GM19468 (cell line): Measurements from ENCODE around the gene SUN5.
"Not testable (repeated sequence)": the region's sequence is repeated elsewhere in the genome, so short reads cannot be mapped to it uniquely, and the experiment has no call there.

Experiments used
- ATAC-seq: cut with Tn5 transposase; IDR thresholded peaks from one replicate; pipeline ENCODE4 v1.9.1; 2021; ENCODE audit warnings: mild to moderate bottlenecking, moderate library complexity, moderate number of reproducible peaks; ENCODE audit not compliant: unreplicated experiment; ENCODE audit errors: extremely low read depth

Gene SUN5, protein sequence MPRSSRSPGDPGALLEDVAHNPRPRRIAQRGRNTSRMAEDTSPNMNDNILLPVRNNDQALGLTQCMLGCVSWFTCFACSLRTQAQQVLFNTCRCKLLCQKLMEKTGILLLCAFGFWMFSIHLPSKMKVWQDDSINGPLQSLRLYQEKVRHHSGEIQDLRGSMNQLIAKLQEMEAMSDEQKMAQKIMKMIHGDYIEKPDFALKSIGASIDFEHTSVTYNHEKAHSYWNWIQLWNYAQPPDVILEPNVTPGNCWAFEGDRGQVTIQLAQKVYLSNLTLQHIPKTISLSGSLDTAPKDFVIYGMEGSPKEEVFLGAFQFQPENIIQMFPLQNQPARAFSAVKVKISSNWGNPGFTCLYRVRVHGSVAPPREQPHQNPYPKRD

DNA sequence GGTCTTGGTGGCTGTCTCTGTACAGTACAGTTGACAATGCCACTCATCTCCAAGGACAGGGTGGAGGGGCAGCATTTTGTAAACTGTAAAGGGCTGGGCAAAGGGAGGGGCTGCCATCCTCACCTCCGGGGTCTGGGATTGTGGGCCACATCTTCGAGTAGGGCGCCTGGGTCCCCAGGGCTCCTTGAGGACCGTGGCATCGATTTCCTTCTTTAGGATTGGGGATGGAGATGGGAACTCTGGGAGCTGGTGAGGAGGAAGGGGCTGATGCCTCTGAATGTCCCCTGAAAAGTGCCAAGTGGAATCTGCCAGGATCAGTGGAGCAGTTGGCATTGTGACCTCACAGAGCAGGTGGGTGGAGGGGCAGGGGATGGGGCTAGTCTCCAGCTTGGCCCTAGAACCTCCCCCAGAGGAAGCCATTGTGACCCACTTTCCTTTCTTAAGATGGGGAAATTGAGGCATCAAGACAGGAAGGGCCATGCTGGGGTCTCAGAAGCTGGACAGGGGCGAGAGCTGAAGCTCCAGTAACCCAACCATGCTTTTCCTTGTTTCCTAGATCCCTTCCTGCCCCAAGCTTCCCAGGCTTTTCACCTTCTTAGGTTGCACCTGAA is at the start of gene SUN5:
Gene SUN5 (minus strand): TSS at position 293 of the 611 bp plus-strand sequence. CDS start 93 bp downstream, at position 200.
- ATAC-seq: no peak

- no peak for ATAC-seq
Observed at GRCh38 chr20:33053291-33054106, 49.3 kb upstream of the SUN5 start, which contains the start of gene BPIFB3. BPIFB3 (plus strand) TSS chr20:33053903; CDS start chr20:33055436, 1,533 bp downstream.

DNA sequence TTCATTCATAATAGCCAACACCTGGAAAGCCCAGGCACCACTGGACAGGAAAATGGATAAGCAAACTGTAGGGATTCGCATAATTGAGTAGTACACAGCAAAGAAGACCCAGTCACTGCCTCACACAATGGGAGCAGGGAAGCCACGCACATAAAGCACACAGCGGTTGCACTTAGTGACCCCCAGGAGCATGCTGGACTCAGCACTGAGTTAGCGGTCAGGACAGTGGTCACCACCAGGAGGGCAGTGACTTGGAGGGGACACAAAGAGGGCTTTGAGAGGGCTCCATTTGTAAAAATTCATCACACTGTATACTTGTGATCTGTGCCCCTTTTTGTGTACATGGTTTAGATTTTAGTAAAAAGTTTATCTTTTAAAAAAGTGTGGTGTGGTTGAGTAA is 47.1 kb upstream of the SUN5 start:
- no peak for ATAC-seq

- ATAC-seq: no peak
Observed at GRCh38 chr20:33046412-33046811, 42.2 kb upstream of the SUN5 start.

- not testable (repeated sequence) for ATAC-seq
Observed at GRCh38 chr20:33045129-33045721, 41.0 kb upstream of the SUN5 start.

GRCh38 chr20:33043731-33044181 is 39.5 kb upstream of the SUN5 start:
- no peak for ATAC-seq

DNA sequence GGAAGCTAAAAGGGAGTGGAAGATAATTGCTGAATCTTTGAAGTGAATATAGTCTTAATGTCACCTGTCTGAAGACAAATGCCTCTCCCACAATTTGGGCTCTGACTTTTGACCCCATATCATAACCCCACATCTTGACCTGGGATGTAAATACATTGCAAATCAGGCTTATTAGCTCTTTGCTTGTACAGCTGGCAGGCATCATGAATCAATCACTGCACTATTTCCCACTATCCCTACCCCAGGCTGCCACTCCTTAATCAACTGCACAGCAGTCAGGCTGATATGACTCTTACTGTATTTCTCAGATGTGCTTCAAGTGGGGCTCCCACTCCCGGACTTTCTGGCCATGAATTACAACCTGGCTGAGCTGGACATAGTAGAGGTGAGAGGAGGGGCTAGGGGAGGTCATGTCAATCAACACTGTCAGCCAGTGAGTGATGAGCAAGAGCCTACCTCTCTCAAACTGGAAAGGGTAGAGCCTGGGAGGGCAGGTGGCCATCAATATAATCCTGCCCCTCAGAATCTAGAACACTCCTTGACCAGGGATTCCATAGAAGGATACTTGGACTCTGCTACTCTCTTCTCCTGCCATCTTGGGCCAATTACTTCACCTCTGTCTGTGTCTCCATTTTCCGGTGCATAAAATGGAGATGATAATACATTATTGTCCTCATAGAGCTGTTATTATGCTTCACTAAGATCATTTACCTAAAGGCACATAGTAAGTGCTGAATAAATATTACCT is 38.9 kb upstream of the SUN5 start:
- no peak for ATAC-seq

DNA sequence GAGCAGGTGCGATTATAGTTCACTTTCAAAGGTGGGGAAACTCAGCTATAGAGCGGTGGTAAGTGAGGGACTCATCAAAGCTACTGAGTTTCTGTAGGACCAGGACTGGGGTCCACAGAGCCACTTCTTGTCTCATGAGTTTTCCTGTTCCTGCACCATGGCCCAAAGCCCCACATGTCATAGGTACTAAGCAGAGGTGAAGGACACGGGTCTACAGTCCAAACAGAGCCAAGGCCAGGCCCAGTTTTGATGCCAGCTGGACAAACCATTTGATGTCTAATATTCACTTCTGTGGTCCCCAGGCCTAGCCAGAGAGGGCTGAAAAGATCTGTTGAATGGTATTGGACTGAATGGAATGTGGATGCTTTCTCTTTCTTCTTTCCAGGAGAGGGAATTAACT is 38.2 kb upstream of the SUN5 start:
- ATAC-seq: no peak

- no peak for ATAC-seq
Observed at GRCh38 chr20:33038243-33038642, 34.0 kb upstream of the SUN5 start.

GRCh38 chr20:33037456-33037855 is 33.2 kb upstream of the SUN5 start:
- ATAC-seq: no peak

DNA sequence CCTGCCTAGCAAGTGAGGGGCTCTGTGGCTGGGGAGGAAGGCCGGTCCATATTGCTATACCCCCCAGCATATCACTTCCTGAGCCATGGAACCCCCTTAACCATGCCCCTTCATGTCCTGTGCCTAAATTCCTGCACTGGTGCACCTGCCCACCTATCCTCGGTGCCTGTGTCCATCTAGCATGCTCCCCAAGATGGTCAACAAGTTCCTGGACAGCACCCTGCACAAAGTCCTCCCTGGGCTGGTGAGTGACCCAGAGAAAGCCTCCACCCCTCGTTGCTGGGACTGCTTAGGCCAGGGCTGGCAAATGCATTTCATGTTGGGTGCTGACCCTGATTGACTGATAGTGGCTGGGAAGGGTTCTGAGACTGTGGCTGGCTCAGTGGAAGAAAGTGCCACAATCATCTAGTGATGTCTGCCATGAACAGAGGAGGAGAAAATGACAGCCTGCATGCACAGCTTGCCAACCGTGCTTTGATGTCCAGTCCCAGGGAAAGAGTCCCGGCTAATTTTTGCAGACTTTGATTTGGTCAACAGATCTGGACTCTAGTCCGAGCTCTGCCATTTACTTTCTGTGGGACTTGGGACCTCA is 30.8 kb upstream of the SUN5 start:
- no peak for ATAC-seq

DNA sequence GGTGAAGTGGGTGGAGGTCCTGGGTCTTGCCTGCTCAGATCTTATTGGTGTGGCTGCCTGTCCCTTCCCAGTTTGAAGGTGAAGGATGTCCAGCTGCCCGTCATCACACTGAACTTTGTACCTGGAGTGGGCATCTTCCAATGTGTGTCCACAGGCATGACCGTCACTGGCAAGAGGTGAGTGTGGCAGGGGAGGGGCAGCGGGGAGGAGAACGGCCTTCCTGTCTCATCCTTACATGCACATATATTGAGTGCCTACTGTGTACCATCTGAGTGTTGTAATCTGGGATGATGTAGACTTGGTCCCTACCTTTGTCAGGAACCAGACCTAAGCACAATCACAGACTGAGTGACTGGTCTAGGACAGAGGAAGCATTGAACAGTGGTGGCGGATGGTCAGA is 29.9 kb upstream of the SUN5 start:
- no peak for ATAC-seq

GRCh38 chr20:33033381-33033780 is 29.1 kb upstream of the SUN5 start:
- no peak for ATAC-seq

GRCh38 chr20:33032555-33032954 is 28.3 kb upstream of the SUN5 start:
- ATAC-seq: no peak

GRCh38 chr20:33031531-33031930 is 27.3 kb upstream of the SUN5 start, which contains the start of gene BPIFB6:
BPIFB6 (plus strand) TSS chr20:33031648; CDS start chr20:33031648, 0 bp downstream.
- ATAC-seq: no peak

DNA sequence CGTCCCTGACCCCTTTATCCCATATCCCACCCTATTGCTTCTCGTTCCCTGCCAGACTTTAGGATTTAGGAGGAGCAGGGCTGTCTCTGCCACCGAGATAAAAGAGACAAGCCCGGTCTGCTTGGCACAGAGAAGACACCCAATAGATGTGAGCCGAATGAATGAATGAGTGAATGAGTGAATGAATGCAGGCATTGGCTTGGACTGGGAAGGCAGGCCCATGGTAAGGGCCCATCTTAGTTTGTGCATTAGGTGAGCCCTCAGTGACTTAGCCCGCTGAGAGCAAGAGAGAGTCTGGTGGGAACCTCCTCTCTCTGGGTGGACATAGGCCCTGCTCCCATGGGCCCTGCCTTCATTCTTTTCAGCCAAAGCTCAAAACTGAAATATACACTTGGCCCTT is 26.3 kb upstream of the SUN5 start:
- no peak for ATAC-seq

GRCh38 chr20:33030076-33030475 is 25.8 kb upstream of the SUN5 start:
- ATAC-seq: no peak

DNA sequence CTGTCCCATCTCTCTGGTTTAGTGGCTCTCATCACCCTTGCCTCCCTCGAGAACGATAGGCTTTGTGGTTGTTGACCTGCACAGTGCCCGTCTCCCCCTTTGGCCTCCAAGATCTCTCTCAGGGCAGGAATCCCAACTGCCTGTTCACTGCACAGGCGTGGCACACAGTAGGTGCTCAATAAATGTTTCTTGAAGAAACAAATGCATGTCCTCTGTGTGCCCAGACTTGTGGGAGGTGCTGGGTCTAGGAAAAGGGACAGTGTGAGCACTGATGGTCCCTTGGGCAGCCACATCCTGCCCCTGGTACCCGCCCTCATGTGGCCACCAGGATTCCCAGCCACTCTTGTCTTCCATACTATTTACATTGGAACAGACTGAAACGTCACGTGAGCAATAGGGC is 24.6 kb upstream of the SUN5 start:
- ATAC-seq: no peak
